ENCODE data around the gene G3BP2. TPM values are rescaled to one million over a fixed set of nuclear protein-coding genes. Genes with fewer than 3 reads are reported as not detected.

G3BP2 gene
- total RNA-seq, 1 donor from 2014 or later: 135 TPM

GRCh38 chr4:75655562-75655961, 17.6 kb downstream of the G3BP2 start:
- Histone ChIP-seq H3K36me3 (ENCODE audit: control insufficient read depth, insufficient read depth, low read length) (no peaks in the 10 kb centered on the region), H3K4me3 (ENCODE audit: low read depth, low read length) (no peak overlapping the region), H3K27me3 (ENCODE audit: control insufficient read depth, insufficient read depth, low read length) (no peaks in the 10 kb centered on the region)
- no peak for DNase-seq (ENCODE audit: low read depth)
- no peak for TF ChIP-seq CTCF (IDR thresholded peaks at IDR 0.05; ENCODE audit: insufficient read depth, low read length, poor library complexity, severe bottlenecking)

GRCh38 chr4:75654905-75655304, 18.3 kb downstream of the G3BP2 start:
- no peaks in the 10 kb centered on the region for H3K27me3 ChIP-seq (ENCODE audit: control insufficient read depth, insufficient read depth, low read length)
- H3K36me3 ChIP-seq (ENCODE audit: control insufficient read depth, insufficient read depth, low read length): no peaks in the 10 kb centered on the region
- H3K4me3 ChIP-seq (ENCODE audit: low read depth, low read length): no peak overlapping the region
- TF ChIP-seq CTCF (IDR thresholded peaks at IDR 0.05; ENCODE audit: insufficient read depth, low read length, poor library complexity, severe bottlenecking): no peak
- DNase-seq (ENCODE audit: low read depth): no peak

- peak; percentile 54 for TF ChIP-seq CTCF (IDR thresholded peaks at IDR 0.05; ENCODE audit: insufficient read depth, low read length, poor library complexity, severe bottlenecking)
- Histone ChIP-seq H3K27me3 (ENCODE audit: control insufficient read depth, insufficient read depth, low read length) (no peaks in the 10 kb centered on the region), H3K36me3 (ENCODE audit: control insufficient read depth, insufficient read depth, low read length) (no peaks in the 10 kb centered on the region), H3K4me3 (ENCODE audit: low read depth, low read length) (no peak overlapping the region)
- DNase-seq (ENCODE audit: low read depth): no peak
Measured at GRCh38 chr4:75653845-75654503, 19.2 kb downstream of the G3BP2 start.

GRCh38 chr4:75644095-75644494, 29.1 kb downstream of the G3BP2 start:
- Histone ChIP-seq H3K36me3 (ENCODE audit: control insufficient read depth, insufficient read depth, low read length) (no peaks in the 10 kb centered on the region), H3K27me3 (ENCODE audit: control insufficient read depth, insufficient read depth, low read length) (no peaks in the 10 kb centered on the region), H3K4me3 (ENCODE audit: low read depth, low read length) (no peak overlapping the region)
- no peak for TF ChIP-seq CTCF (IDR thresholded peaks at IDR 0.05; ENCODE audit: insufficient read depth, low read length, poor library complexity, severe bottlenecking)
- DNase-seq (ENCODE audit: low read depth): no peak

GRCh38 chr4:75643651-75644050, 29.6 kb downstream of the G3BP2 start:
- no peak overlapping the region for H3K4me3 ChIP-seq (ENCODE audit: low read depth, low read length)
- TF ChIP-seq CTCF (IDR thresholded peaks at IDR 0.05; ENCODE audit: insufficient read depth, low read length, poor library complexity, severe bottlenecking): no peak
- H3K36me3 ChIP-seq (ENCODE audit: control insufficient read depth, insufficient read depth, low read length): no peaks in the 10 kb centered on the region
- no peak for DNase-seq (ENCODE audit: low read depth)
- H3K27me3 ChIP-seq (ENCODE audit: control insufficient read depth, insufficient read depth, low read length): no peaks in the 10 kb centered on the region

GRCh38 chr4:75639124-75639695, 34.0 kb downstream of the G3BP2 start:
- no peak for TF ChIP-seq CTCF (IDR thresholded peaks at IDR 0.05; ENCODE audit: insufficient read depth, low read length, poor library complexity, severe bottlenecking)

More at GRCh38 chr4:75639124-75639695, 34.0 kb downstream of the G3BP2 start:
- no peak for DNase-seq (ENCODE audit: low read depth)
- H3K27me3 ChIP-seq (ENCODE audit: control insufficient read depth, insufficient read depth, low read length): no peaks in the 10 kb centered on the region
- no peaks in the 10 kb centered on the region for H3K36me3 ChIP-seq (ENCODE audit: control insufficient read depth, insufficient read depth, low read length)
- no peak overlapping the region for H3K4me3 ChIP-seq (ENCODE audit: low read depth, low read length)

Measured in kidney epithelial cell (primary cell).